Smooth muscle cell (in vitro differentiated cells): ENCODE measurements around the gene PRR5. TPM values are rescaled to one million over a fixed set of nuclear protein-coding genes. Genes with fewer than 3 reads are reported as not detected.

ENCODE experiments used
- DNase-seq: peaks from one replicate; lab custom pipeline; 2025; ENCODE audit not compliant: unreplicated experiment; lab: John Stamatoyannopoulos, UW
- H2AFZ ChIP-seq: fragments of 200-600 bp; sonication (generic); 2 replicates; pipeline ENCODE4 v1.6.0; 2016; ENCODE audit warnings: antibody characterized with exemption, low read depth, mild to moderate bottlenecking
- H3F3A ChIP-seq: fragments of 200-600 bp; sonication (generic); 2 replicates; pipeline ENCODE4 v1.6.0; 2017; ENCODE audit warnings: antibody characterized with exemption, low read depth
- H3K27ac ChIP-seq: fragments of 200-600 bp; sonication (generic); 2 replicates; pipeline ENCODE4 v1.5.1; 2016; ENCODE audit warnings: low read depth, mild to moderate bottlenecking
- H3K27me3 ChIP-seq: fragments of 200-600 bp; sonication (generic); 2 replicates; pipeline ENCODE4 v1.6.1; 2016; ENCODE audit warnings: low read depth, mild to moderate bottlenecking
- H3K36me3 ChIP-seq: fragments of 200-600 bp; sonication (generic); 2 replicates; pipeline ENCODE4 v1.5.1; 2016; ENCODE audit warnings: low read depth
- H3K4me1 ChIP-seq: fragments of 200-600 bp; sonication (generic); 2 replicates; pipeline ENCODE4 v1.5.1; 2016; ENCODE audit warnings: low read depth
- H3K4me2 ChIP-seq: fragments of 200-600 bp; sonication (generic); 2 replicates; pipeline ENCODE4 v1.6.0; 2016; ENCODE audit warnings: mild to moderate bottlenecking
- H3K4me3 ChIP-seq: fragments of 200-600 bp; sonication (generic); 2 replicates; pipeline ENCODE4 v1.5.1; 2016; ENCODE audit warnings: mild to moderate bottlenecking
- H3K79me2 ChIP-seq: fragments of 200-600 bp; sonication (generic); 2 replicates; pipeline ENCODE4 v1.6.0; 2016; ENCODE audit warnings: low read depth, mild to moderate bottlenecking
- H3K9ac ChIP-seq: fragments of 200-600 bp; sonication (generic); 2 replicates; pipeline ENCODE4 v1.6.0; 2016; ENCODE audit warnings: low read depth
- H3K9me3 ChIP-seq: fragments of 200-600 bp; sonication (generic); replicated peaks from 2 replicates; pipeline ENCODE4 v1.5.1; 2016; ENCODE audit warnings: low read depth
- H4K20me1 ChIP-seq: fragments of 200-600 bp; sonication (generic); 2 replicates; pipeline ENCODE4 v1.6.0; 2016; ENCODE audit warnings: low read depth
- CTCF ChIP-seq: fragments of 200-600 bp; sonication (generic); IDR thresholded peaks from 2 replicates; pipeline ENCODE4 v1.5.1; 2017; ENCODE audit warnings: borderline replicate concordance, mild to moderate bottlenecking, antibody characterized with exemption; ENCODE audit not compliant: insufficient read depth, poor library complexity, severe bottlenecking
- WGBS: methylation state at CpG from one replicate; pipeline ENCODE4 v1.1.7; 2016; ENCODE audit warnings: low lambda C conversion rate; 5-methylcytosine and 5-hydroxymethylcytosine counted together
- polyA plus RNA-seq: library from polyadenylated mRNA; unstranded; fragments of >200 nt; fragmentation: Nextera tagmentation; extraction: Ambion mirVana; gene quantifications from 2 replicates; pipeline ENCODE4 v1.2.1, GENCODE V29; 2016
- total RNA-seq: library from RNA; depleted of rRNA; stranded (reverse); fragments of >200 nt; gene quantifications from 2 replicates; pipeline ENCODE4 v1.2.3, GENCODE V29; 2014

The PRR5 gene
- total and polyA plus RNA-seq, 2 experiments from 2014 or later = 16.3 to 25.5 TPM

GRCh38 chr22:44683881-44684280 lies 18.1 kb upstream of the PRR5 start:
- Histone ChIP-seq H3F3A (peaks cover 18% of the 10 kb centered on the region), H3K4me3 (no peak overlapping the region), H4K20me1 (peaks cover 20% of the 10 kb centered on the region), H2AFZ (no peak overlapping the region), H3K4me1 (peaks cover 7% of the 10 kb centered on the region), H3K27ac (peak overlapping the region; percentile 59), H3K9ac (no peak overlapping the region), H3K27me3 (no peaks in the 10 kb centered on the region), H3K4me2 (no peak overlapping the region), H3K9me3 (no peaks in the 10 kb centered on the region), H3K36me3 (no peaks in the 10 kb centered on the region), H3K79me2 (no peaks in the 10 kb centered on the region)
- TF ChIP-seq CTCF = no peak
- no peak for DNase-seq
- 94% methylated on average over 8 of the region's 8 CpGs for WGBS

- Histone ChIP-seq H3K27ac (peak overlapping the region; percentile 59), H3K4me1 (peaks cover 7% of the 10 kb centered on the region), H3F3A (peaks cover 18% of the 10 kb centered on the region), H3K9me3 (no peaks in the 10 kb centered on the region), H3K4me3 (no peak overlapping the region), H3K79me2 (no peaks in the 10 kb centered on the region), H3K4me2 (peak overlapping the region; percentile 26), H4K20me1 (peaks cover 27% of the 10 kb centered on the region), H3K36me3 (no peaks in the 10 kb centered on the region), H3K27me3 (no peaks in the 10 kb centered on the region), H2AFZ (no peak overlapping the region), H3K9ac (no peak overlapping the region)
- peak; percentile 94 for TF ChIP-seq CTCF
- 30% methylated on average over 23 of the region's 23 CpGs for WGBS
- peak; percentile 70 for DNase-seq
These were observed 17.3 kb upstream of the PRR5 start for GRCh38 chr22:44684506-44685383.

- no peaks in the 10 kb centered on the region for H3K9me3 ChIP-seq
- peaks cover 28% of the 10 kb centered on the region for H4K20me1 ChIP-seq
- no peak for TF ChIP-seq CTCF
- H3K4me3 ChIP-seq = no peak overlapping the region
- H3K36me3 ChIP-seq = no peaks in the 10 kb centered on the region
- no peaks in the 10 kb centered on the region for H3K27me3 ChIP-seq
- H3F3A ChIP-seq = peaks cover 18% of the 10 kb centered on the region
- no peak for DNase-seq
- peaks cover 7% of the 10 kb centered on the region for H3K4me1 ChIP-seq
- H3K79me2 ChIP-seq = no peaks in the 10 kb centered on the region
- H3K9ac ChIP-seq = peak overlapping the region; percentile 43
- H3K4me2 ChIP-seq = peak overlapping the region; percentile 68
- H2AFZ ChIP-seq = no peak overlapping the region
- WGBS = 32% methylated on average over 11 of the region's 11 CpGs
- peak overlapping the region; percentile 84 for H3K27ac ChIP-seq
These were observed 16.5 kb upstream of the PRR5 start for GRCh38 chr22:44685384-44686056.
